Cerebellar cortex (tissue), 1 donor: Measurements from ENCODE around the gene SLC35E2B.

Experiments
- DNase-seq: peaks from one replicate; pipeline ENCODE4 v3.0.0-alpha.2; 2015; ENCODE audit warnings: low spot score

SLC35E2B gene

DNA sequence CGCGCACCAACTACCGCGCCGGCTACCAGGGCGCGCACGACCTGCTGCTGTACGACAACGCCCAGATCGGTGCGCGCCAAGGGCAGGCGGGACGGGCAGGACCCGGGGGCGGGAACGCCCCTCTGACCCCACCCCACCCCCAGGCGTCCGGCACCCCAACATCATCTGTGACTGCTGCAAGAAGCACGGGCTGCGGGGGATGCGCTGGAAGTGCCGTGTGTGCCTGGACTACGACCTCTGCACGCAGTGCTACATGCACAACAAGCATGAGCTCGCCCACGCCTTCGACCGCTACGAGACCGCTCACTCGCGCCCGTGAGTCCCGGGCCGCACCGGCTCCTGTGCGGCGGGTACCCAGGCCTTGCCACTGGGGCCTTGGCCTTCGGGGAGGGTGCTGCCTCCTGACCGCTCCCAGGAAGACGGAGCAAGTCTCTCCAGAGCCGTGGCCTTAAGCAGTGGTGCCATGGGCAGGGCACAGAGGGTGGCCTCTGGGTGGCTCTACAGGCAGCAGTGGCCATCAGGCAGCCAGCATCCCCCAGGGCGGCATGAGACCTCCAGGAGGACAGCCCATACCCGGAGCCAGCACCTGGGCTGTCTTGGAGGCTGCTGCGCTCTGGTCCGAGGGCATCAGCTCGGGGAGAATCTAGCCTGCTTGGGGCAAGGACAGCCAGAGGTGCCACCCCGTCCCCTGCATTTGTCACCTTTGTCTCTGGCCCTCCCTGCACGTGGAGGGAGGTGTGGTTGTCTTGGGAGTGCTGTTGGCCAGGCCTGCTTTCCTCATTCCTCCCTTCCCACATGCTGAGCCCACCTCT lies 68.8 kb downstream of the SLC35E2B start:
- DNase-seq: no peak

DNA sequence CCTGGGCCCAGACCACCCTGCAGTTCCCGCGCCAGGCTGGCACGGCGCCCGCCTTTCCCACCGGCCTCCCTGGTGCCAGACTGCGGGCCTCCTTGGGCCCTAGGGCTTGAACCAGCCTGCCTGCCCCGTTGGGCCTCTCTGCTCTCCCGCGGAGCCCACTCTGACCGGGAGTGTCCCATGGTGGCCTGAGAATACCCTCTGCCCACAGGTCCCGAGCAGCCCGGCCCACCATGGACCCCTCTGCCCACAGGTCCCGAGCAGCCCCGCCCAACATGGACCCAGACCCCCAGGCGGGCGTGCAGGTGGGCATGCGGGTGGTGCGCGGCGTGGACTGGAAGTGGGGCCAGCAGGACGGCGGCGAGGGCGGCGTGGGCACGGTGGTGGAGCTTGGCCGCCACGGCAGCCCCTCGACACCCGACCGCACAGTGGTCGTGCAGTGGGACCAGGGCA lies 69.4 kb downstream of the SLC35E2B start:
- no peak for DNase-seq

DNA sequence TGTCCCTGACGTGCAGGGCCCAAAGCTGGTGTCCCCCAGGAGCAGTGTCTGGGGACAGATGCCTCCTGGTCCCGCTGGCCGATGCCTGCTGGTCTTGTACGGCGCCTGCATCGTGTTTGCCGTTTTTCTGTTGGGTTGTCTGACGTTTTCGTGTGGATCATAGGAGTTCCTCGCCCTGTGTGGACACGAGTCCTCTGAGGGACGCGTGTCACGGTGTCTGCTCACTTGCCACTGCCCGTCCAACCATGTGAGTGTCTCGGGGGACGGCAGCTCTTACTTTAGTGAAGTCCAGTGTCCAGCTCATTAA lies 69.9 kb downstream of the SLC35E2B start:
- no peak for DNase-seq

GRCh38 chr1:1622010-1622787 lies 70.4 kb downstream of the SLC35E2B start:
- DNase-seq: no peak

- no peak for DNase-seq
These were observed 71.2 kb downstream of the SLC35E2B start for GRCh38 chr1:1621173-1622009.

DNA sequence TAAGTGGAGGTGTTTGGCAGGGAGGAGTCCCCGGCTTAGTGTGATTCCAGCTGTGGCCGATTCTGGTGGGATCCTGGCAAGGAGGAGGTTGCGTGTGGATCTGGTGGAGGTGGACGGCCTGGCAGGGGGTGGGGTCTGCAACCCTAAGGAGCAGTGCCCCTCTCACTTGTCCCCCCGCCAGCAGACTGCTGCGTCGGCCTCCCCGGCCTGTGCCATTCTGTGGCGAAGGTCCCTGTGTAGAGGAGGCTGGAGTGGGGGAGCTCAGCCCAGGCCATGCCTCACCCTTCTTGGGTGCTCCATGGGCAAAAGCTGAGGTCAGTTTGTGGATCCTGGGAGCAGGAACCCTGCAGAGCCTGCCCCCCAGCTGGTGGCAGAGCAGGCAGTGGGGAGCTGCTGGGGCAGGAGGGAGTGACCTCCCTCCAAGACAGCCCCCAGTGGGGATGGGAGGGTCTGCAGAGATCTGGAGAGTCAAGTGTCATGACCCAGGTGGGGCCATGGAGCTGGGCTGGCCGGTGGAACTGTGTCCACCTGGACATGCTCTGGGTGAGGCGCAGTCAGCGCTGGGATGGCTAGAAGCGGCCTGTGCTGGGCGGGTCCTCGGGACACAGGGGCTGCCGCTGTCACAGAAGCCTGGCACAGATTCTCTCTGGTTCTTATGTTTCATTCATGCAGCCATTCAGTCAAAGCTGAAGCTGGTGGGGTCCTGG lies 72.0 kb downstream of the SLC35E2B start:
- DNase-seq: no peak

GRCh38 chr1:1619917-1620361 lies 72.7 kb downstream of the SLC35E2B start:
- no peak for DNase-seq

DNA sequence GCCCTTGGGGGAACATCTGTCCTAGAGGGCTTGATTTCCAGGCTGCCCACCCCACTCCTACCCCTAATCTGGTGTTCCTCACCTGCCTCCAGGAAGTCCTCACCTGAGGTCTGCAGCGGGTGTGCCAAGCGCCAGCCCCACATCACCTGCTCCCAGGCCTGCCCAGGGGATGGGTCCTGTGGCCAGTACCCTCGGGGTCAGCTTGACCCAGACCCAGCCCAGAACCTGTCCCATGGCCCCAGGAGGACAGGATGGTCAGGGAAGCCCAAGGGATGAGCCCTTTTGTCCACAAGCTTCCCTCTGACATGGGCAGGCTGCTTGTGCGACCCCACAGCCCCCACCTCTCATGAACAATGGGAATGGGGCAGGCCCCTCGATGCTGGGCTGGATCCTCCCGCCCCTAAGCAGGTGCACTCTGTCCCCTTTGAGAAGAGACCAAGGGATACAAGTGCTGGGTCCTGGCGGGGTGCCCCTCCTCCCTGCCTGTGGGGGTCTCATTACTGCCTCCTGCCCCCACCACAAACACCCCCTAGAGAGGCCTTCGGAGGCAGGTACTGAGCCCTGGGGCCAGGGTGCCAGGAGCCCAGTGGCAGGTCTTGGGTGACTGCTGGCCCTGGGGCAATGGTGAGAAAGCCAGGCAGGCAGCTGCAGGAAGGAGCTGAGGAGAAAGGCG lies 74.1 kb downstream of the SLC35E2B start:
- DNase-seq: no peak

- DNase-seq: no peak
These were observed 74.7 kb downstream of the SLC35E2B start for GRCh38 chr1:1617925-1618324.

DNA sequence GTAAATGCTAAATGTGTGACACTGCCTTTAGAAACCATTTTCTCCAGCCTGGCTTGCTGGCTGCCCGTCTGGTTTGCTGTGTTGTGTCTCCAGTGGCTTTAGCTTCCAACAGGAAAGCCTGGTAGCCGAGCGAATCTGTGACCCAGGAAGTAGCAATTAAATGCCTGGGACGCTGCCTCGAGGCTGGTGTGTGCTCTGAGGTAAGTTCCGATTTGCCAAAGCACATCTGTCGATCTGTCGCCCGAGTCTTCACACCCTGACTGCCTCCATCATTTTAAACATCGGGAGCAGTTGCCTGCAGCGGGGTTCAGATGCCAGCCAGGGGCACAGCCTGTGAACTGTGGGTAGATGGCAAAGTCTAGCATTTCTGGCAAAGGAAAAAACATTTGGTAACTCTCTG lies 75.1 kb downstream of the SLC35E2B start:
- DNase-seq: no peak

DNA sequence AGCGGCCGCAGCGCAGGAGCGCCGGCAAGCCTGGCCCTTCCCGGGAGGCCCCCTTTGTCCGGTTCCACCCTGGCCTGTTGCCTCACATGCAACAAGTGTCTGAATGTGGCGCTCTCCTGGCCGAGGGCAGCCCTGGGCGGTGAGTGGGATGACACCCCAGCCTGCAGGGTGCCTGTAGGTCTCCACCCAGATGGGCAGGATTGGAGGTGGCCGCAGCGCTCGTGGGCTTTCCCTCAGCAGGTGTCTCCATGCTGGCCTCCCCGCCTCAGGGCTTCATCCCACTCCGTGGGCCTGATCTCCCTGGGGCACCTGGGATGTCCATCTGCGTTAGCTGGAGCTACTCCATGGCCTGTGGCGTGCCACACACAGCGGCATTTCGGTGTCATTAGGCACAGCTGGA lies 75.8 kb downstream of the SLC35E2B start:
- DNase-seq: no peak

- no peak for DNase-seq
These were observed 76.4 kb downstream of the SLC35E2B start for GRCh38 chr1:1616045-1616790.

DNA sequence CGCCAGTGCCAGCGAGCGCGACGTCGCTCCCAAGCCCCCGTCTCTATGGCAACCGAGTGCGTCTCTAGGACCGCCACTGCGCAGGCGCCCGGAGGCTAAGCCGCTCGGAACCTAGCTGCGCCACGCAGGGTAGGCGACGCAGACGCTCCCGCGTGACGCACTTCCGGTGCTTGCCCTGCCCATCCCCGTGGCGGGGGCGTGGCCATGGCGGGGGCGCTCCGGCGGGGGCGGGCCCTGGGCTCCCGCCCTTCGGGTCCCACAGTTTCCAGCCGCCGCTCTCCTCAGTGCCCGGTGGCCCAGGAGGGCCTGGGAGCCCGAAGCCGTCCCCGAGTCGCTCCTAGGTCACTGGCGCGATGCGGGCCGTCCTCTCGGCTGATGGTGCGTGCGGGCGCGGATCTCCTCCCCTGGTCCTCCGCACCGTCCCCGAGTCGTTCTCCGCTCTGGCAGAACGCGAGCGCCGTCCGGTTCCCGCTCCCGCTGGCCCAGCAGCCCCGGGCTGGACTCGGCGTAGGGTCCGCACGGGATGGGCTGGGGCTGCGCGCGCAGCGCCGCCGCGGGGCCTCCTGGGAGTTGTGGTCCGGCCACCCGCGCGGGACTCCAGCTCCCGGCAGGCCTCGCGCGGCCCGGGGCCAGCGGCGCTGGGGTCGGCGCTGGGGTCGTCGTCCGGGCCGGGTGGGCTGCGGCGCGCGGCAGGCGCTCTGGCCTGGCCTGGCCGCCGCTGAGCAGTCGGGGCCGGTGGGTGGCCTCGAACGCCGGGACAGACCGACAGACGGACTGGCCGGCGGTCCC lies 77.1 kb downstream of the SLC35E2B start, which contains the start of gene MIB2:
MIB2 (plus strand) TSS at position 245 of the 789 bp plus-strand sequence. CDS start 7,953 bp downstream, outside the sequence.
- peak; percentile 97 for DNase-seq

DNA sequence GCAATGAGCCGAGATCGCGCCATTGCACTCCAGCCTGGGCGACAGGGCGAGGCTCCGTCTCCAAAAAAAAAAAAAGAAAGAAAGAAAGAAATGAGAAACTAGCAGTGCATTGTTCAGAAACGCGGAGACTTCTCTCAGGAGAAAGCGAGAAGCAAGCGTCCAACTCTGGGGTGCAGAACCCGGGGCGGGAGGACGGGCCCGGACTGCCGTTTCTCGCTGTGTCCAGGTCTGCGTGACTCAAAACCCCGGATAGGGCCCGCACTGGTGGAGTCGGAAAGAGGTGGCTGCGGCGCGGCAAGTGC lies 77.7 kb downstream of the SLC35E2B start:
- DNase-seq: no peak

DNA sequence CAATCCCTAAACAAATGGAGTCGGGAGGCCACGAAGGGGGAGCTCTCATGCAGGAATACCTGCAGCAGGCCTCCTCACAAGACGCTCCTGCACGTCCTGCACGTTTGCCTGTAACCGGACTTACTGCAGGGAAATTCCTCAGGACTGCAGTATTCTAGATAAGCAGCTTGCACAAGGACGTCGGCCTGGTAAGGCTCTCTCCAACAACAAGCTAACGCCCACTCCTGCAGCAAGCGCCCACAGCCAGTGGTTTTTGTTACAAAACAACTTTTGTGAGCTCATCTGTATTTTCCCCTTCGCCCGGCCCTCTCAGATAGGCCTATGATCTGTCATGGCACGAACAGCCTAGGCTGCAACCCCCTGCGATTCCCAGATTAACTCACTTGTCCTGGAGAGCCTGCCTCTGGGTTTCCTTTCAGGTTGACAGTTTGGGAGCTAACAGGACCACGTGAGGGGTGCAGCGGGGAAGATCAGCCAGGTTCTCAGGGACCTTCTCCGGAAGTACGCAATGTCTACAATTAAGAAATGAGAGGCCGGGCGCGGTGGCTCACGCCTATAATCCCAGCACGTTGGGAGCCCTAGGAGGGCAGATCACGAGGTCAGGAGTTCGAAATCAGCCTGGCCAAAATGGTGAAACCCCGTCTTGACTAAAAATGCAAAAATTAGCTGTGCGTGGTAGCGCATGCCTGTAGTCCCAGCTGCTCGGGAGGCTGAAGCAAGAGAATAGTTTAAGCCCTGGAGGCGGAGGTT lies 78.2 kb downstream of the SLC35E2B start:
- DNase-seq: peak; percentile 56

GRCh38 chr1:1613509-1614082 lies 79.0 kb downstream of the SLC35E2B start:
- no peak for DNase-seq

DNA sequence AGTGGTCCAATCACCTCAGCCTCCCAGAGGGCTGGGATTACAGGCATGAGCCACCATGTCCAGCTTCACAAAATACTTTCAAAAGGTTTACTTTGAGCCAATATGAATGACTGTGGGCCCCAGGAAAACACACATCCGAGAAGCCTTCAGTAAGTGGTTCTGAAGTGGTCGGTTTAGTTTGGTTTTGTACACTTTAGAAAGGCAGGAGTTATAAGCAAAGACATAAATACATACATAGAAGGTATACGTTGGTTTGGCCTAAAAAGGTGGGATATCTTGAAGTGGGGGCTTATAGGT lies 80.5 kb downstream of the SLC35E2B start:
- DNase-seq: no peak

- DNase-seq: no peak
These were observed 81.8 kb downstream of the SLC35E2B start for GRCh38 chr1:1610796-1611195.
